Naive thymus-derived CD8-positive, alpha-beta T cell (primary cell): ENCODE measurements around the gene TNNT1. TPM values are rescaled to one million over a fixed set of nuclear protein-coding genes. Genes with fewer than 3 reads are reported as not detected.
A peak's percentile ranks its signal among the peaks of the same experiment; 100 is the strongest.
"Not testable (repeated sequence)": the region's sequence is repeated elsewhere in the genome, so short reads cannot be mapped to it uniquely, and the experiment has no call there.

Experiments used
- ATAC-seq, 2 donors: fragments of 150-1000 bp; cut with Tn5 transposase in 1 of 2; sonication (Bioruptor Pico), chemical (Tn5 transposase) in 1 of 2; 1 replicate in 1 of 2; 2 replicates in 1 of 2; pipeline ENCODE4 v1.10.0; 2021; ENCODE audit warnings: mild to moderate bottlenecking in 2 of 2, moderate library complexity in 2 of 2
- POLR2A ChIA-PET: fragments of 350-600 bp; sonication (Branson Sonifier 250); formaldehyde crosslinking; loops from one replicate; lab custom pipeline; 2021; ENCODE audit warnings: antibody characterized with exemption; lab: Charles Lee
- DNase-seq, 10 donors: peaks; one replicate each; pipeline versions ENCODE4 v3.0.0 to v3.0.0-alpha.2; 2020 to 2022
- H3K27ac Mint-ChIP-seq, 10 donors: one replicate each; pipeline ENCODE4 v1.8.0; 2020 to 2022; ENCODE audit warnings: mild to moderate bottlenecking in 10 of 10, mixed read lengths in 10 of 10, moderate library complexity in 4 of 10, inconsistent platforms in 1 of 10
- H3K27me3 Mint-ChIP-seq, 5 donors: one replicate each; pipeline ENCODE4 v1.8.0; 2021 to 2022; ENCODE audit warnings: mixed read lengths in 5 of 5
- H3K36me3 Mint-ChIP-seq, 3 donors: one replicate each; pipeline ENCODE4 v1.8.0; 2020 to 2022; ENCODE audit warnings: mixed read lengths in 3 of 3, mild to moderate bottlenecking in 2 of 3, inconsistent platforms in 1 of 3
- H3K4me1 Mint-ChIP-seq, 4 donors: one replicate each; pipeline ENCODE4 v1.8.0; 2021 to 2022; ENCODE audit warnings: mixed read lengths in 4 of 4
- H3K4me3 Mint-ChIP-seq, 10 donors: one replicate each; pipeline ENCODE4 v1.8.0; 2020 to 2022; ENCODE audit warnings: mild to moderate bottlenecking in 10 of 10, mixed read lengths in 10 of 10, moderate library complexity in 6 of 10, inconsistent platforms in 1 of 10
- H3K9me3 Mint-ChIP-seq, 9 donors: one replicate each; pipeline ENCODE4 v1.8.0; 2020 to 2022; ENCODE audit warnings: mixed read lengths in 9 of 9, mild to moderate bottlenecking in 3 of 9, inconsistent platforms in 1 of 9, moderate library complexity in 1 of 9
- polyA plus RNA-seq, 3 donors: library from polyadenylated mRNA; unstranded; fragments of 300-500 nt; fragmentation: Illumina TruSeq; gene quantifications; one replicate each; pipeline ENCODE4 v1.2.3, GENCODE V29; 2021
- total RNA-seq, 8 experiments: library from RNA in 2 of 8; stranded (reverse) in 2 of 8; gene quantifications; one replicate each; pipeline ENCODE4 v1.2.3 and lab custom pipeline; 2021 to 2026

The TNNT1 gene
- total and polyA plus RNA-seq, 5 experiments from 2014 or later, result not detected

DNA sequence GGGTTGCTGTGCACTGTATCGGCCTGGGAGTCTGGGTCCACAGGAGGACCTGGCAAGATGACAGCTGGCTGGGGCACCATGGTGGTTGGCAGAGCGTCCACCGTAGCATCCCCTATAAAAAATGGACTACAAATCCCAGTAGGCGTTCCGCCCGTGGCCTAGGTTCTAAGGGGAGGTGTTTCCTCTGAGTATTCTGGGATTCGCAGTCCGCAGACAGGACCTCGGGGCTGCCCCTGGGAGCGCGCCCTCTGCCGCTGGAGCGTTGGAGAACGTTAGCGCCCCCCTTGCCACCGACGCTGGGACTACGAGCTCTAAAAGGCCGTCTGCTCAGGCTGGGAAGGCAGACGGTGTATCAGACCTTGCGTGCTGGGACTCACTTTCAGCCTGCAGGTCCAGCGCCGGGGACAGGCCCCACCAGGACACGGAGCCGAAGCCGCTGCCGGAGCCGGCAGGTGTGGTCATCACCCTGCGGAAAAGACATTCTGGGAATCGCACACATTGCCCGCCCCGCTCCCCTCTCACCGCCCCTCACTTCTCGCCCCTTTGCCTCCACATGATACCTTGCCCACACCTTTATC is 17.0 kb upstream of the TNNT1 start:
- H3K9me3 Mint-ChIP-seq, result peaks cover 0 to 7% (median 4%) of the 10 kb centered on the region in 9 donors
- DNase-seq, result peak in 3 of 10 donors; percentile 57 to 73 (median 57)
- ATAC-seq, result peak; percentile 62 to 65
- peak overlapping the region in 9 of 10 donors; percentile 1 to 88 (median 61) for H3K4me3 Mint-ChIP-seq
- peaks cover 33 to 88% (median 55%) of the 10 kb centered on the region in 5 donors for H3K27me3 Mint-ChIP-seq
- H3K4me1 Mint-ChIP-seq, result peaks cover 8 to 14% (median 13%) of the 10 kb centered on the region in 4 donors
- H3K36me3 Mint-ChIP-seq, result peaks cover 4 to 16% (median 5%) of the 10 kb centered on the region in 3 donors
- POLR2A ChIA-PET, result no interaction called here
- H3K27ac Mint-ChIP-seq, result peak overlapping the region in 4 of 10 donors; percentile 53 to 90 (median 82)

- H3K9me3 Mint-ChIP-seq, result peaks cover 0 to 4% (median 2%) of the 10 kb centered on the region in 9 donors
- H3K27ac Mint-ChIP-seq, result no peak overlapping the region
- H3K27me3 Mint-ChIP-seq, result peaks cover 19 to 85% (median 51%) of the 10 kb centered on the region in 5 donors
- no peak overlapping the region for H3K4me3 Mint-ChIP-seq
- DNase-seq (no peak), ATAC-seq (no peak)
- H3K36me3 Mint-ChIP-seq, result peaks cover 1 to 4% (median 4%) of the 10 kb centered on the region in 3 donors
- H3K4me1 Mint-ChIP-seq, result peaks cover 6 to 18% (median 14%) of the 10 kb centered on the region in 4 donors
- POLR2A ChIA-PET, result no interaction called here
Measured at GRCh38 chr19:55161571-55162322, 12.7 kb upstream of the TNNT1 start.

DNA sequence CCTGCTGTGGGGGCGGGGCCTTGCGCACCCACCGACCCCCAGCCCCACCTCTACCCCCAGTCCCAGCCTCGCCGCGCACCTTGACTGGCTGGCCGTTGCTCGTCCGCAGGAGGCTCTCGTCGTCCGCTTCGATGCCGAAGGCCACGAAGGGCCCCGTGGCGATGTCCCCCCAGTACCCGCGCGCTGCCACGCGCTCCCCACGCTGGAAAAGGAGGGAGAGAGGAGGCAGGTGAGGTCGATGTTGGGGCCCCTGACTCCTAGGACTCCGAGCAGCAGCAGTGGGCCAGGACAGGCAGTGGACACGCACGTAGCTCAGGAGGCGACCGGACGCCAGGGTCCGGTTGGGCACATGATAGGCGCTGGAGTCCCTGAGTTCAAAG is 12.0 kb upstream of the TNNT1 start:
- H3K4me1 Mint-ChIP-seq, result peaks cover 5 to 17% (median 11%) of the 10 kb centered on the region in 4 donors
- no peak overlapping the region for H3K4me3 Mint-ChIP-seq
- no peak for ATAC-seq
- POLR2A ChIA-PET, result interaction anchor here (1.2 kb wide), 1 partner anchor 20 kb away, joined by 4 read pairs; no protein-coding TSS in a partner anchor
- DNase-seq, result no peak
- peaks cover 14 to 83% (median 49%) of the 10 kb centered on the region in 5 donors for H3K27me3 Mint-ChIP-seq
- peak overlapping the region in 1 of 10 donors; percentile 67 for H3K27ac Mint-ChIP-seq
- peaks cover 0 to 4% (median 0%) of the 10 kb centered on the region in 3 donors for H3K36me3 Mint-ChIP-seq
- peaks cover 0 to 4% (median 0%) of the 10 kb centered on the region in 9 donors for H3K9me3 Mint-ChIP-seq

DNA sequence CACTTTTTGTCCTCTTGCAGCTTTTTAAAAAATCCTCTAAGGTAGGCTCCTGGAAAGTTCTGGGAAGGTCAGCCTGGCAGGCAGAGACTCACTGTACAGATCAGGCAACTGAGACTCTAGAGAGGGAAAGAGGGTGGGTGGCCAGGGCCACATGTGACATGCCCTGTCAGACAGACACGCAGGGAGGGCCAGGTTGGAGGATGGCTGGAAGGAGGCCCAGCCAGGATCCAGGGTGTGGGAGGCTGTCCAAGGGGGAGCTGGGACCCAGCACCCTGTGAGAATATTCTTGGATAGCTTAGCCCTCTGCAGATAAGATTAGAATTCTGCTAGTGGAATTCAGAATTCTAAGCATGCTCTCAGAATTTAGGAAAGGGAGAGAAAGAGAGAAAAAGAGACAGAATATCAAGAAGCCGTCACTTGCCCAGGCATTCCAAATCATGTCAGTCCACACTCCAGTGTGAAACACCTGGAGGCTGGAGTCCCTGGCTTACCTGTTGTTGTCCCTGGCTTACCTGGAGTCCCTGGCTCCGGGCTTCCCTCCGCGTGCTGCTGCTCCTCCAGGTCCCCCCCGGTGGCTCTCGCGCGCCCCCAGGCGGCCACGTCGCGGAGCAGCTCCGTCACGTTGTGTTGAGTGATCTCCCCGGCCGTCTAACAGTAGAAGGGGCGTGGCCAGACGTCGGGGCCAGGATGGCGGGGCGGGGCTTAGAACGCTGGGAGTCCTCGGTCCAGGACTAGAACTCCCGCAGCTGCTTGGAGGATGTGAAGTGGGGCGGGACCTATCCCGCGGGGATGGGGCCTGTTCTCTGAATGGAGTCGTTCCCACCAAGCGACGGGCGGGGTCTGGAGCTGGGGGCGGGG is 11.4 kb upstream of the TNNT1 start:
- Mint-ChIP-seq H3K27ac (peak overlapping the region in 4 of 10 donors; percentile 20 to 89 (median 58)), H3K4me1 (peaks cover 3 to 17% (median 11%) of the 10 kb centered on the region in 4 donors), H3K27me3 (peaks cover 14 to 80% (median 43%) of the 10 kb centered on the region in 5 donors), H3K4me3 (peak overlapping the region in 3 of 10 donors; percentile 12 to 24 (median 14)), H3K9me3 (peaks cover 0 to 4% (median 0%) of the 10 kb centered on the region in 9 donors), H3K36me3 (peaks cover 0 to under 1% (median 0%) of the 10 kb centered on the region in 3 donors)
- POLR2A ChIA-PET, result interaction anchor here (1.2 kb wide), 1 partner anchor 19 kb away, joined by 4 read pairs; no protein-coding TSS in a partner anchor
- ATAC-seq (peak; percentile 91 to 95), DNase-seq (peak; percentile 77 to 92 (median 86))

DNA sequence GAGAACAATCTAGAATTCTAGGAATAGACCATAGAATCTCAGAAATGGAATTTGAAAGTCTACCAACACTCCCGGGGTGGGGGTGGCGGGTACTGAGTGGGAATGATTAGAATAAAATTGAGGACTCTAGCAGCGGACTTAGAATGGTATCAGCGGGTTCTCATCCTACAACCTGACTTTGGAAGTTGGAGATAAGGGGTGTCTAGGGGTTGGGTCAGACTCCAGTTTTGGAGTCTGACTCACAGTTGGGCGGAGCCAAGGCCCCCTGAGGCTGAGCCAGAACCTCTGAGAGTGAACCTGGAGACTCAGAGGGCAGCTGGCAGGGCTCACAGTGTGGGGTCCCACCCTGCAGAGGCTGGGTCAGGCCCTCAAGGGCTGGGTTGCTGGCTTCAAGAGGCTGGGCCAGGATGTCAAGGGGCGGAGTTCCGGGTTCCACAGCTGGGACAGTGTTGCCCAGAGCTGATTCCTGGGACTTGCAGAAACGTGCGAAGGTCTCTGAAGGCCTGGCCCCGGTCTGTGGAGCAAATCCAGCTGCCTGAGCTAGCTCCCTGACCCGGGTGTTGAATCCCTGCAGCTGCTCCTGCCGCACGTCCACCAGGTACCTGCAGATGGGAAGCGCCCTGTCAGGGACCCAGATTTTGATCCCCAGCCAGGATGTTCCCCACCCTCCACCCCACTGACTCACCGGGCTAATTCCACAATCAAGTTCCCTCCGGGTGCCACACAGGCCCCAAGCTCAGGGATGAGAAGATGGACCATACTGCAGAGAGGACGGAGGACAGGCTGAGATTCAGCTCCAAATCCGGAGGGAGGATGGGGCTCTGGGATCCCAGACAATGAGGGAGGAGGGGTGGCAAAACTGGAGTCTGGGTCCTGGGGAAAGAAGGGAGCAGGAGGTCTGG is 10.1 kb upstream of the TNNT1 start:
- Mint-ChIP-seq H3K4me1 (peaks cover 9 to 24% (median 17%) of the 10 kb centered on the region in 4 donors), H3K4me3 (no peak overlapping the region), H3K27me3 (peaks cover 16 to 76% (median 44%) of the 10 kb centered on the region in 5 donors), H3K9me3 (peaks cover 0 to 6% (median 2%) of the 10 kb centered on the region in 9 donors), H3K27ac (no peak overlapping the region), H3K36me3 (peaks cover 0 to 3% (median 0%) of the 10 kb centered on the region in 3 donors)
- DNase-seq (no peak), ATAC-seq (no peak)
- POLR2A ChIA-PET, result no interaction called here

DNA sequence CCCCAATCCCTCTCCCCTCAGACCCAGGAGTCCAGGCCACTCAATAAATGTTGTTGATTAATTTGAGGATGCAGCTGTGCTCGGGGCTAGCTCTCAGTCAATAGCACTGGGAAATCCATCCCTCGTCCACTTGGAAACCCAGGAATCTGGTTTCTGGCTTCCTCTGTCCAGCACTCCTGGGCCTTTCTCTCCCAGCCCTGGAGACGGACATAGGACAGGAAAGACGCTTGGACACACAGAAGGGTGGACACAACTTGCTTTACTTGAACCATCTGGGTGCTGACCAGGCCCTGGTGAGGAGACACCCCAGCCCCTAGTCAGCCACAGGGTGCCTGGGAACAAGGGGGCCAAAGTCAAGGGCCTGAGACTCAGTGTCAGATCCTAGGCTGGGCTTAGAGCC is 9.4 kb upstream of the TNNT1 start:
- ATAC-seq (no peak), DNase-seq (no peak)
- Mint-ChIP-seq H3K27me3 (peaks cover 13 to 69% (median 39%) of the 10 kb centered on the region in 5 donors), H3K36me3 (peaks cover 0 to 7% (median 0%) of the 10 kb centered on the region in 3 donors), H3K9me3 (peaks cover 0 to 12% (median 5%) of the 10 kb centered on the region in 9 donors), H3K4me1 (peaks cover 14 to 30% (median 22%) of the 10 kb centered on the region in 4 donors), H3K27ac (peak overlapping the region in 1 of 10 donors; percentile 40), H3K4me3 (no peak overlapping the region)
- POLR2A ChIA-PET, result no interaction called here

- POLR2A ChIA-PET, result no interaction called here
- Mint-ChIP-seq H3K27me3 (peaks cover 9 to 62% (median 39%) of the 10 kb centered on the region in 5 donors), H3K4me1 (peaks cover 16 to 34% (median 25%) of the 10 kb centered on the region in 4 donors), H3K4me3 (peak within 1 kb of the TSS in 8 of 10 donors; percentile 38 to 64 (median 54)), H3K36me3 (peaks cover 0 to 7% (median 0%) of the 10 kb centered on the region in 3 donors), H3K9me3 (peaks cover 0 to 16% (median 6%) of the 10 kb centered on the region in 9 donors), H3K27ac (peak within 1 kb of the TSS in 1 of 10 donors; percentile 40)
- DNase-seq (no peak), ATAC-seq (no peak)
Measured at GRCh38 chr19:55157064-55157908, 8.3 kb upstream of the TNNT1 start, which contains the start of gene TNNI3. TNNI3 (minus strand) TSS chr19:55157732; CDS start chr19:55157589, 143 bp downstream.

DNA sequence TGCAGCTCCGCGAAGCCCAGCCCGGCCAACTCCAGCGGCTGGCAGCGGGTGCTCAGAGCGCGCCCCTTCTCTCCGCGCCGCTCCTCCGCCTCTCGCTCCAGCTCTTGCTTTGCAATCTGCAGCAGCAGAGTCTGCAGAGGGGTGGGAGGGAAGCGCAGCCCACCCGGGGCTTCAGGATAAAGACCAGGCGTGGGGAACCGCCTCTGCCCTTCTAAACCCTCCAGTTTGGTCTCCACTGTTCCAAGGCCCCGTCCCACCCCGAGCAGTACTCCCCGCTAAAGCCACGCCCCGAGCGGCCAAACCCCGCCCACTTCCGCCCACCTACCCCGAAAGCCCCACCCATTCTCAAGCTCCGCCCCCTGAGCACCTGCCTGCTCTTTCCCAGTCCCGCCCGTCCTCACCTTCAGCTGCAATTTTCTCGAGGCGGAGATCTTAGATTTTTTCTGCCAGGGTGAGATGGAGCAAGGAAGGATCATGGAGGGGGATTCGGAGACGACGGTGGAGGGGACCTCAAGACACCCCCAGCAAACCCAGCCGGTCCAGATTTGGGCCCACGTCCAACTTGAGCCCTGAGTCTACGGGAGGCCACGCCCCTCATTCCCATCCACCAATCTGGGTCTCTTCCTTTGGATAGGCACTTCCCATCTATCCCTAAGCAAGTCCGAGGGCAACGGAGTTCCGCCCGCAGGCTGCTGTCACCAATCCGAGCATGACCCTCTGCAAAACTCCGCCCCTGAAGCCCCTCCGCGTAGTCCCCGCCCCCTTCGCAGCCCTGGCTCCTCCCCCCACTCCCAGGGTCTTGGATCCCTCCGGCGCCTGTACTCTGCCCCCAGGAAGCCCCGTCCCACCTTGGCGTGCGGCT is 7.4 kb upstream of the TNNT1 start:
- Mint-ChIP-seq H3K27me3 (peaks cover 9 to 62% (median 39%) of the 10 kb centered on the region in 5 donors), H3K27ac (no peak overlapping the region), H3K36me3 (peaks cover 0 to 7% (median 2%) of the 10 kb centered on the region in 3 donors), H3K4me1 (peaks cover 22 to 42% (median 32%) of the 10 kb centered on the region in 4 donors), H3K9me3 (peaks cover 0 to 24% (median 13%) of the 10 kb centered on the region in 9 donors), H3K4me3 (peak overlapping the region in 9 of 10 donors; percentile 12 to 64 (median 53))
- peak in 1 of 2 donors; percentile 20 for ATAC-seq
- peak in 7 of 10 donors; percentile 36 to 51 (median 40) for DNase-seq
- POLR2A ChIA-PET, result interaction anchor here (0.7 kb wide), 1 partner anchor 82 kb away, joined by 3 read pairs; no protein-coding TSS in a partner anchor

DNA sequence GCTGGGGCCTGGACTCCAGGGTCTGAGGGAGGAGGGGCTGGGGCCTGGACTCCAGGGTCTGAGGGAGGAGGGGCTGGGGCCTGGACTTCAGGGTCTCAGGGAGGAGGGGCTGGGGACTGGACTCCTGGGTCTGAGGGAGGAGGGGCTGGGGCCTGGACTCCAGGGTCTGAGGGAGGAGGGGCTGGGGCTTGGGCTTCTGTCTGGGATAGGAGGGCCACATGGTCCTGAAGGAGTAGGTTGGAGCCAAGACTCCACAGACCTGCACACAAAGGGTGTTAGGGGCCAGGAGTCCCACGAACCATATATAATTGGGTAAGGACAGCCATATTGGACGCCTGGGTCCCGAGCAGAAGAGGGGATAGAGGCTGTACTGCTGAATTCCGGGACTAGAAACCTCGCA is 6.8 kb upstream of the TNNT1 start:
- Mint-ChIP-seq H3K4me3 (peak overlapping the region in 4 of 10 donors; percentile 45 to 63 (median 56)), H3K9me3 (peaks cover 0 to 26% (median 14%) of the 10 kb centered on the region in 9 donors), H3K27me3 (peaks cover 9 to 58% (median 39%) of the 10 kb centered on the region in 5 donors), H3K4me1 (peaks cover 22 to 43% (median 32%) of the 10 kb centered on the region in 4 donors)
- POLR2A ChIA-PET, result interaction anchor here (0.7 kb wide), 1 partner anchor 82 kb away, joined by 3 read pairs; no protein-coding TSS in a partner anchor
- H3K36me3 Mint-ChIP-seq, H3K27ac Mint-ChIP-seq, ATAC-seq, DNase-seq: not testable (repeated sequence)
